HepG2 (cell line): ENCODE data around the gene PPM1M. TPM values are rescaled to one million over a fixed set of nuclear protein-coding genes. Genes with fewer than 3 reads are reported as not detected.

Experiments used
- ATAC-seq: fragments of 200-7000 bp; cut with Tn5 transposase; 3 replicates; pipeline ENCODE4 v1.9.1; 2020; ENCODE audit warnings: mild to moderate bottlenecking, moderate library complexity
- BruUV-seq: library from RNA; stranded (reverse); fragments of 400-500 nt; replicated peaks from 2 replicates; lab custom pipeline; 2021; lab: Mats Ljungman, UMichigan
- CTCF ChIA-PET: fragments of 300-600 bp; formaldehyde crosslinking; extraction: SDS; loops from one replicate; lab custom pipeline; 2021; ENCODE audit warnings: low total read pairs, inconsistent platforms, low intra/inter-chr PET ratio; lab: Yijun Ruan, JAX
- POLR2A ChIA-PET: fragments of 350-600 bp; sonication (Branson Sonifier 250); formaldehyde crosslinking; loops from one replicate; lab custom pipeline; 2020; ENCODE audit warnings: antibody characterized with exemption, inconsistent platforms; lab: Yijun Ruan, JAX
- DNase-seq: peaks from one replicate; pipeline ENCODE4 v3.0.0-alpha.2; 2015; ENCODE audit warnings: low spot score
- FAIRE-seq: peaks from 3 replicates; lab custom pipeline; 2011; peaks lifted over from hg19 to GRCh38; lab: Jason Lieb, UNC
- H2AFZ ChIP-seq: one replicate; pipeline ENCODE4 v1.6.1; 2011; ENCODE audit warnings: low read length, inconsistent platforms
- H3K27ac ChIP-seq: fragments of 300-600 bp; 3 replicates; pipeline ENCODE4 v1.8.0; 2011; ENCODE audit warnings: mixed run types, mild to moderate bottlenecking, mixed read lengths, low read length, inconsistent platforms; ENCODE audit not compliant: insufficient read depth; ENCODE audit errors: extremely low read length
- H3K27me3 ChIP-seq, 2 experiments: fragments of 200-600 bp in 1 of 2; 2 replicates in 1 of 2; 3 replicates in 1 of 2; pipeline versions ENCODE4 v1.6.0 to v1.8.0; 2011; ENCODE audit warnings: low read length in 2 of 2, mild to moderate bottlenecking in 2 of 2, moderate library complexity in 2 of 2, inconsistent platforms in 1 of 2; ENCODE audit not compliant: insufficient read depth in 2 of 2, control insufficient read depth in 1 of 2
- H3K36me3 ChIP-seq, 2 experiments: fragments of 200-600 bp in 1 of 2; replicated peaks in 1 of 2; 2 replicates in 1 of 2; 3 replicates in 1 of 2; pipeline versions ENCODE4 v1.5.1 to v1.8.0; 2011; ENCODE audit warnings: low read length in 2 of 2, inconsistent platforms in 1 of 2; ENCODE audit not compliant: insufficient read depth in 2 of 2, control insufficient read depth in 1 of 2
- H3K4me1 ChIP-seq: 2 replicates; pipeline ENCODE4 v1.5.1; 2012; ENCODE audit warnings: low read length, inconsistent platforms; ENCODE audit not compliant: insufficient read depth
- H3K4me2 ChIP-seq: 2 replicates; pipeline ENCODE4 v1.6.0; 2011; ENCODE audit warnings: low read depth, low read length, inconsistent platforms
- H3K4me3 ChIP-seq, 3 experiments: fragments of 200-600 bp in 1 of 3; sonication (generic), shearing (Covaris generic) in 1 of 3; replicated peaks in 1 of 3; 2 replicates each; pipeline ENCODE4 v1.5.1; 2011 to 2016; ENCODE audit warnings: low read length in 3 of 3, inconsistent platforms in 2 of 3, low read depth in 2 of 3, mild to moderate bottlenecking in 2 of 3, control low read depth in 1 of 3, mixed read lengths in 1 of 3; ENCODE audit not compliant: insufficient read depth in 1 of 3
- H3K79me2 ChIP-seq: one replicate; pipeline ENCODE4 v1.6.1; 2011; ENCODE audit warnings: low read length, inconsistent platforms; ENCODE audit not compliant: insufficient read depth
- H3K9ac ChIP-seq: 2 replicates; pipeline ENCODE4 v1.6.0; 2011; ENCODE audit warnings: mild to moderate bottlenecking, low read depth, low read length, inconsistent platforms; ENCODE audit not compliant: insufficient read depth
- H3K9me3 ChIP-seq: 2 replicates; pipeline ENCODE4 v1.5.1; 2012; ENCODE audit warnings: mild to moderate bottlenecking, low read length
- H4K20me1 ChIP-seq: 2 replicates; pipeline ENCODE4 v1.6.0; 2011; ENCODE audit warnings: inconsistent platforms, mild to moderate bottlenecking, low read length, moderate library complexity; ENCODE audit not compliant: insufficient read depth
- HNRNPL ChIP-seq: fragments of 200-400 bp; formaldehyde crosslinking; IDR thresholded peaks from 2 replicates; pipeline ENCODE4 v1.6.1; 2017; ENCODE audit warnings: mild to moderate bottlenecking, low read depth, low read length
- ISL2 ChIP-seq: sonication (generic); formaldehyde crosslinking; IDR thresholded peaks from 2 replicates; pipeline ENCODE4 v1.5.0; 2020; ENCODE audit warnings: missing genetic modification reagents
- NR2F1 ChIP-seq, 2 experiments: fragments of 450-650 bp in 1 of 2; formaldehyde crosslinking in 1 of 2; IDR thresholded peaks; 2 replicates each; pipeline versions ENCODE4 v1.5.0 to v1.6.1; 2016 to 2020; ENCODE audit warnings: mild to moderate bottlenecking in 1 of 2, missing compliant biosample characterization in 1 of 2, missing genetic modification reagents in 1 of 2, moderate library complexity in 1 of 2
- ZFP37 ChIP-seq: sonication (generic); formaldehyde crosslinking; IDR thresholded peaks from 2 replicates; pipeline ENCODE4 v1.4.0; 2020; ENCODE audit warnings: missing genetic modification reagents, borderline replicate concordance
- ZFP91 ChIP-seq: sonication (generic); formaldehyde crosslinking; IDR thresholded peaks from 2 replicates; pipeline ENCODE4 v1.9.0; 2022; ENCODE audit warnings: missing genetic modification reagents, mild to moderate bottlenecking, borderline replicate concordance
- ZNF619 ChIP-seq: sonication (generic); formaldehyde crosslinking; IDR thresholded peaks from 2 replicates; pipeline ENCODE4 v1.4.0; 2020; ENCODE audit warnings: mild to moderate bottlenecking, missing genetic modification reagents
- WGBS: methylation state at CpG from one replicate; pipeline ENCODE4 v1.1.6; 2017; ENCODE audit warnings: low lambda C conversion rate; 5-methylcytosine and 5-hydroxymethylcytosine counted together
- in situ Hi-C: cut with HindIII; loops from 2 replicates; pipeline ENCODE4 v1.10.0; 2017; ENCODE audit warnings: low pct_unique_long_range_greater_than_20kb; ENCODE audit not compliant: extremely low pct_ligation_motif_present
- intact Hi-C: fragments of 100-400 bp; cut with micrococcal nuclease; formaldehyde crosslinking; loops from one replicate; pipeline ENCODE4 v1.10.0; 2022; ENCODE audit not compliant: unreplicated experiment
- polyA plus RNA-seq, 8 experiments: library from polyadenylated mRNA; depleted of rRNA in 3 of 8; stranded (reverse) in 7 of 8; unstranded in 1 of 8; fragments of >200 nt; fragmentation: Illumina TruSeq in 4 of 8; extraction: Trizol in 4 of 8; gene quantifications; 2 replicates each; pipeline versions ENCODE4 v1.2.1 to v1.2.3, GENCODE V29; 2011 to 2016; ENCODE audit warnings: low read depth in 4 of 8, missing spikeins in 1 of 8, mixed read lengths in 1 of 8; ENCODE audit not compliant: insufficient read depth in 1 of 8
- total RNA-seq, 5 experiments: library from RNA; depleted of rRNA; stranded (reverse); fragments of >200 nt; fragmentation: Illumina TruSeq; extraction: Trizol; gene quantifications; 2 replicates each; pipeline ENCODE4 v1.2.3, GENCODE V29; 2016; ENCODE audit warnings: low read depth in 1 of 5

PPM1M gene
- total and polyA plus RNA-seq, 2 of the 13 experiments (the other 11 are each of a cell fraction or from before 2014, with no cell fraction given), result 2.5 to 5.9 TPM

- in situ Hi-C loops (no loop called here), intact Hi-C loops (loop anchor here (2.0 to 5.0 kb wide), 2 partner anchors 69 to 116 kb away; no protein-coding TSS in a partner anchor)
- Histone ChIP-seq H3K27ac (no peak overlapping the region), H3K36me3 (no peaks in the 10 kb centered on the region), H3K79me2 (no peaks in the 10 kb centered on the region), H3K9ac (no peak overlapping the region), H3K27me3 (peaks cover 1 to 12% of the 10 kb centered on the region in 2 experiments; a peak in 4 of 5 replicates), H3K4me1 (peaks cover 46% of the 10 kb centered on the region), H3K4me2 (no peak overlapping the region), H2AFZ (no peak overlapping the region), H4K20me1 (no peaks in the 10 kb centered on the region), H3K9me3 (no peaks in the 10 kb centered on the region), H3K4me3 (no peak overlapping the region)
- BruUV-seq, result no TSS peak
- ChIA-PET CTCF (interaction anchor here (2.6 kb wide), 1 partner anchor 118 kb away, joined by 15 read pairs; no protein-coding TSS in a partner anchor), POLR2A (interaction anchor here (1.5 to 2.7 kb wide), 2 partner anchors 16 to 67 kb away, joined by 3 to 12 read pairs; partner anchors contain the start of gene POC1A)
- TF ChIP-seq ZNF619 (CRISPR knock-in tag) (no peak), ISL2 (no peak), HNRNPL (0 out of 2 replicates have a peak, but pooled peaks have one; percentile 29), ZFP37 (CRISPR knock-in tag) (no peak), NR2F1 (CRISPR knock-in tag; IDR thresholded peaks at IDR 0.05) (no peak), ZFP91 (CRISPR knock-in tag) (0 out of 2 replicates have a peak, but pooled peaks have one; percentile 21)
- no peak for ATAC-seq
- WGBS, result 89% methylated on average over 8 of the region's 34 CpGs
- DNase-seq, result no peak
- no peak for FAIRE-seq
Measured at GRCh38 chr3:52221563-52222318, 23.8 kb upstream of the PPM1M start.
